Measurements from ENCODE around the gene IL1R1. TPM values are rescaled to one million over a fixed set of nuclear protein-coding genes. Genes with fewer than 3 reads are reported as not detected.
A peak's percentile ranks its signal among the peaks of the same experiment; 100 is the strongest.

Gene IL1R1
- total and polyA plus RNA-seq, 9 donors, result 7.3 to 13.3 (median 9.7) TPM

DNA sequence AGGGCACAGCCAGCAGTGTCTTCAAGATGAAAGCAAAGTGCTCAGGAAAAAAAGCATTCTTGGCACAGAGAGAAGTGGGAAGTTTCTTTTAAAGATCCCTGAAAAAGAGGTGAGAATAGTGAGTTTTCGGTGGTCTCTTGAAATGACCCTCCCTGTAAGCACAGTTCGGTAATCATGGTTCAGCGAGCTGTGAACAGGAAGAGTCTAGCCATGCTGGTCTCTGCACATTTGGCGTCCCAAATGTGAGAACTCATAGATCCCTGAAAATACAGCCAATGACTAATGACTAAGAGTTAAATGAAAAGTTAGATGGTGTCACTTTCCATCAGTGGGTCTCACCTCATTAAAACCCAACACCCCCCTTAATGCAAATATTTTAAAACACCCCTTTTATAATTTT lies 3.4 kb downstream of the IL1R1 start:
- H3K27ac ChIP-seq (ENCODE audit: low read length), result no peak overlapping the region
- H3K36me3 ChIP-seq (ENCODE audit: control insufficient read depth, insufficient read depth, low read length), result no peaks in the 10 kb centered on the region
- 95% methylated on average over 3 of the region's 4 CpGs for WGBS (ENCODE audit: insufficient coverage)
- no peak for DNase-seq
- peaks cover 7% of the 10 kb centered on the region for H3K9me3 ChIP-seq (replicated peaks; ENCODE audit: control insufficient read depth, low read depth, low read length)
- peaks cover 36% of the 10 kb centered on the region for H3K4me1 ChIP-seq (ENCODE audit: control insufficient read depth, insufficient read depth, low read length)
- H3K4me3 ChIP-seq (ENCODE audit: low read length), result no peak overlapping the region
- peaks cover 10% of the 10 kb centered on the region for H3K27me3 ChIP-seq (ENCODE audit: control insufficient read depth, insufficient read depth, low read length)

DNA sequence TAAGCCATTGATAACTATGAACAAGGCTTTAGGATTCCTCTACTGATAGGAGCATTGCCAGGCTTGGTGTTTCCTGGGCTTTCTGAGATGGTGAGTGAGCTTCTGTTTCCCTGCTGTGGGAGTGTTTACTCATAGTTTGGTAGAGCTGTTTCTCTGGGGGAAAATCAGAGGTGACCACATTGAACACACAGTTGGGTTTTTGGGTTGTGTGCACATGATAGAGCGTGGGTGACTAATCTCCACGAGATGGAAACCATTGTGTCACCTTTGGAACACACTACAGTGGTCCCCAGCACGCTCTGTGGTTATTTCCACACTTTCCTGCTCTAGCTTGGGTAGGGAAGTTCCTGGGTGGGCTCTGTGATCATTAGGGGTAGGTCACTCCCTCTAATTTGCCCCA lies 5.4 kb downstream of the IL1R1 start:
- H3K9me3 ChIP-seq (replicated peaks; ENCODE audit: control insufficient read depth, low read depth, low read length), result peaks cover 7% of the 10 kb centered on the region
- peaks cover 21% of the 10 kb centered on the region for H3K4me1 ChIP-seq (ENCODE audit: control insufficient read depth, insufficient read depth, low read length)
- H3K27me3 ChIP-seq (ENCODE audit: control insufficient read depth, insufficient read depth, low read length), result peaks cover 4% of the 10 kb centered on the region
- H3K4me3 ChIP-seq (ENCODE audit: low read length), result no peak overlapping the region
- no peak overlapping the region for H3K27ac ChIP-seq (ENCODE audit: low read length)
- no peak for DNase-seq
- no peaks in the 10 kb centered on the region for H3K36me3 ChIP-seq (ENCODE audit: control insufficient read depth, insufficient read depth, low read length)
- 93% methylated on average over 2 of the region's 3 CpGs for WGBS (ENCODE audit: insufficient coverage)

DNA sequence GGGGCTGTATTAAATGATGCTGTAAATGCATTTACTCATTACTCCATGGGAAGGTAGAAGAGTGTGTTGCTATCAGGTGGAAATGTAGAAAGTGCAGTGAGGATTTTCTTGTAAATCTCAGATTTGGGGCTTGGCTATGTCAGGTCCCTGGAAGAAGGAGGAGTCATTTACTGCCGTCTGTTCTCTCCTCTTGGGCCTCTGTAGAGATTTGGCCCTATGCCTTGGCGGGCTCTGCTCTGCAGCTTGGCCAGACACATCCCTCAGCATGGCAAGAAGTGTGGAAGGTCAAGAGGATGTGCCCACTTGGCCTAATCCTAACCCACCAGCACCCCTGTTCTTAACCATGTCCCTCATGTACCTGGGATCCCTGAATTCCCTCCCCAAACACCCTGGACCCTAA lies 6.7 kb downstream of the IL1R1 start:
- H3K27ac ChIP-seq (ENCODE audit: low read length), result peak overlapping the region; percentile 42
- peaks cover 9% of the 10 kb centered on the region for H3K4me1 ChIP-seq (ENCODE audit: control insufficient read depth, insufficient read depth, low read length)
- peaks cover 4% of the 10 kb centered on the region for H3K36me3 ChIP-seq (ENCODE audit: control insufficient read depth, insufficient read depth, low read length)
- H3K27me3 ChIP-seq (ENCODE audit: control insufficient read depth, insufficient read depth, low read length), result no peaks in the 10 kb centered on the region
- WGBS (ENCODE audit: insufficient coverage), result no CpG with 5 or more reads among the region's 2 CpGs
- no peak overlapping the region for H3K4me3 ChIP-seq (ENCODE audit: low read length)
- no peak for DNase-seq
- H3K9me3 ChIP-seq (replicated peaks; ENCODE audit: control insufficient read depth, low read depth, low read length), result peaks cover 7% of the 10 kb centered on the region

DNA sequence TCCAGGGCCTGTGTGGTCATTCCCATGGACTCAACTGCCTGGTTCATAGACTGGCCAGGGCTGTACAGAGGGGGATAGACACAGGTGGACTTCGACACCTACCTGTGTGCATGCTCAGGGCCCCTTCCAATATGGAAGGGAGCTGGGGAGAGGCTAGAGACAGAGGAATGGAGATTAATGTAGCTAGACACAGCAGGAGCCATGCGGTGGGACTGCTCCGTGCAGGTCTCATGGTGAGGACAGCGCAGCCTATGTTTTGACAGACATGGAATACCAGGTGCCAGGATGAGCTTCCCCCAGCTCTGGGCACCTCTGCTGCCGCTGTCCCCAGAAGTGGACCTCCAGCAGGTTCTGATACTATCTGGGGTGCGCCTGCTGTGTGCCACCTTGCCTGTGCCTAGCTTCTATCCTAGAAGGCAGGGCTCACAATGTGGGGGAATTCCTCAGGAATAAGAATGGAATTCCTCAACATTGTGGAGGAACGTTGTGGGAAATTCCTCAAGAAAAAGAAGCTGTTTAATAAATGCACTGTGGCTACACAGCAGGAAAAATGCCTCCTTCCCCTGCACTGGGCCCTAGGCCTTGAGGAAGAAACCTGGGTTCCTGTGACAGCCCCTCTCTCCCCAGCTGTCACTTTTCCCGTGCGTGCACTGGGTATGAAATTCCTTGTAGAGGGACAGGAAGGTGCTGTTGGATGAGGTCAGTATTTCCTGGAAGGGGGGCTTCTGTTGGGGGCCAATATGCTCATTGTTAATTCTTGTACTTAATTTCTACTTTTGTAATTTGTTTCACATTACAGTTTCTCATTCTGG lies 7.3 kb downstream of the IL1R1 start:
- Histone ChIP-seq H3K9me3 (replicated peaks; ENCODE audit: control insufficient read depth, low read depth, low read length) (peaks cover 7% of the 10 kb centered on the region), H3K27me3 (ENCODE audit: control insufficient read depth, insufficient read depth, low read length) (no peaks in the 10 kb centered on the region), H3K4me3 (ENCODE audit: low read length) (no peak overlapping the region), H3K36me3 (ENCODE audit: control insufficient read depth, insufficient read depth, low read length) (peaks cover 4% of the 10 kb centered on the region), H3K27ac (ENCODE audit: low read length) (peak overlapping the region; percentile 42), H3K4me1 (ENCODE audit: control insufficient read depth, insufficient read depth, low read length) (peaks cover 9% of the 10 kb centered on the region)
- 94% methylated on average over 5 of the region's 9 CpGs for WGBS (ENCODE audit: insufficient coverage)
- DNase-seq, result no peak

DNA sequence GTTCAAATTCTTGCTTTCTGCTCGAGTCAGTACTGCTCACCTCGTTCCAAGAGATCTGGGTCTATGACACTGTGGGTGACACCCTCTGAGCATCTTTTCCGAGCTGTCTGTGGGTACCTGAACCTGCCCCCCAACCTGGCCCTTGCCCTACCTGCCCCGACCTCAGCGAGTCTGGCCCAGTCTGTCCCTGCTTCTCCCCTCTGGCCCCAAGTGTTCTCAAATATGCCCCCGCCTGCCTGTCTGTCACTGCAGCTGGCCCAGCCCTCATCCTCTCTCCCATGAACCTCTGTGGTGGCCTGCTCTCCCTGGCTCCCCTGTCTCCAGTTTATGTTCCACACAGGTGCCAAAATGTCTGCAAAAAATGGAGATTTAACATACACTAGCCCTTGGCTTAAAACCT lies 11.8 kb downstream of the IL1R1 start:
- 96% methylated on average over 6 of the region's 6 CpGs for WGBS (ENCODE audit: insufficient coverage)
- DNase-seq, result no peak
- Histone ChIP-seq H3K27me3 (ENCODE audit: control insufficient read depth, insufficient read depth, low read length) (no peaks in the 10 kb centered on the region), H3K9me3 (replicated peaks; ENCODE audit: control insufficient read depth, low read depth, low read length) (peaks cover 2% of the 10 kb centered on the region), H3K4me3 (ENCODE audit: low read length) (no peak overlapping the region), H3K27ac (ENCODE audit: low read length) (no peak overlapping the region), H3K36me3 (ENCODE audit: control insufficient read depth, insufficient read depth, low read length) (peaks cover 7% of the 10 kb centered on the region), H3K4me1 (ENCODE audit: control insufficient read depth, insufficient read depth, low read length) (peaks cover 9% of the 10 kb centered on the region)

DNA sequence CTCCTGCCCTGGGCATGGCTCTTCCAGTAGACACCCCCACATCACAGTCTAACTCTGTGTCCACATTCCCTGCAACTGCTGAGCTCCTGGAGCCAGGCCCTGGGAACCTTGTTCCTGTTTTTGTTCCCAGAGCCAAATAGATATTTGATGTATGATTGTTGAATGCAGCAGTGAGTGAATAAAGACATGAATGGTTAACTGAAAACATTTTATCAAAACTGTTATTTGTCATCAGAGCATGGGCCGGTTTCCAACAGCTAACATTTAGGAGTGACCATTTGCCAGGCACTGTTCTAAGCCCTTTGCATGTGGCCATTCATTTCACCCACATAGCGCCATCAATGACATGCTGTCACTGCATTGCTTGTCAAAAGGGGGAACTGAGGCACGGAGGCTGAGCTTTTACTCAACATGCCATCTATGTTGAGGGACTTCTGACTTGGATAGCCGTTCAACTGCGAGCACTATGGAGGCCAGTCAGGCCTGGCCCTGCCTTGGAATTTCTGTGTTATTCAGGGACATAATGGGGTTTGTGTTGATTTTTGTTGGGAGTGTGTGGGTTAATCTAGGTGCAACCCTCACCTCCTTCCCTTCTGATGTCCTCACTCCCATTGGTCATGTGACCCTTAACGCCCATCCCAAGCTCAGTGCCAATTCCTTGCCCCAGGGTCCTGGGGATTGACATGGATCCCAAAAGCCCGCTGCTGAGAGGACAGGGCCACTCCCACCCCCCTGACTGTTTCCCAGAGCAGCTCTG lies 12.6 kb downstream of the IL1R1 start:
- DNase-seq, result no peak
- Histone ChIP-seq H3K27me3 (ENCODE audit: control insufficient read depth, insufficient read depth, low read length) (no peaks in the 10 kb centered on the region), H3K4me3 (ENCODE audit: low read length) (no peak overlapping the region), H3K27ac (ENCODE audit: low read length) (no peak overlapping the region), H3K4me1 (ENCODE audit: control insufficient read depth, insufficient read depth, low read length) (peaks cover 1% of the 10 kb centered on the region), H3K9me3 (replicated peaks; ENCODE audit: control insufficient read depth, low read depth, low read length) (no peaks in the 10 kb centered on the region), H3K36me3 (ENCODE audit: control insufficient read depth, insufficient read depth, low read length) (peaks cover 7% of the 10 kb centered on the region)
- WGBS (ENCODE audit: insufficient coverage), result 100% methylated on average over 3 of the region's 7 CpGs

DNA sequence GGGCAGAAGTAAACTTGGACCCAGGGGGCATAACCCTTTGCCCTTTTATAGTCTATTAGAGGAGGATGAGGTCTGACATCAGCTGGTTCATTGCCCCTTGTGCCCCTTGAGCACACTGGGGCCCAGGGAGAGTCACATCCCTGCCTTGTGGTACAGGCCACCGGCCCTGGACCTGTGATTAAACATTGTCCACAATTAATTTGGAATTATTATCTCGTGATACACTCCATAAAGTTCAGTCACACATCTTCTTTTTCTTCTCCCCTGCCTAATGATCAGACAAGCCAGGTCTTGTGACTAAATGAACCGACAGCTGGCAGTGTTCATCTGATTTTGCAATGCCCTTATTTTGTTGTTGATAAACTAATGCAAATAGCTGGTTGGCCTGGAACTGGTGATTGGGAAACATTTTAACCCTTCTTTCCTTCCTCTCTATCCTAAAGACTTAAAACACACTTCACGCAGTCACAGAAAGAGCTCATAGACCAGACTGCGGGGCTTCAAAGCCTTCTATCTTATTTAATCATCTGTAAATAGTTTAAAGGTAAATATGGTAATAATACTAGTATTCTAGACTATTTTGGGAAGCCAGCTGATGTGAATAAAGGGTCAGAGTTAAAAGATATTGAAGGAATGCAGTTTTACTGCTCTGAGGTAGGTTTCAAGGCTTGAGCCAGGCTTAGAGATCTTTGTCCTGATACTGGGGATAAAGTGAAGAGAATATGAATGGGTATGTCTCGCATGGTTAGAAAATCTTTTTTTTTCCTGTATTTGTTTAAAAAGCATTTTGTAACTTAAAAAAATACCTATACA lies 13.4 kb downstream of the IL1R1 start:
- Histone ChIP-seq H3K9me3 (replicated peaks; ENCODE audit: control insufficient read depth, low read depth, low read length) (no peaks in the 10 kb centered on the region), H3K4me3 (ENCODE audit: low read length) (no peak overlapping the region), H3K4me1 (ENCODE audit: control insufficient read depth, insufficient read depth, low read length) (no peaks in the 10 kb centered on the region), H3K36me3 (ENCODE audit: control insufficient read depth, insufficient read depth, low read length) (peaks cover 7% of the 10 kb centered on the region), H3K27ac (ENCODE audit: low read length) (no peak overlapping the region), H3K27me3 (ENCODE audit: control insufficient read depth, insufficient read depth, low read length) (no peaks in the 10 kb centered on the region)
- WGBS (ENCODE audit: insufficient coverage), result no CpG with 5 or more reads among the region's 6 CpGs
- DNase-seq, result no peak

DNA sequence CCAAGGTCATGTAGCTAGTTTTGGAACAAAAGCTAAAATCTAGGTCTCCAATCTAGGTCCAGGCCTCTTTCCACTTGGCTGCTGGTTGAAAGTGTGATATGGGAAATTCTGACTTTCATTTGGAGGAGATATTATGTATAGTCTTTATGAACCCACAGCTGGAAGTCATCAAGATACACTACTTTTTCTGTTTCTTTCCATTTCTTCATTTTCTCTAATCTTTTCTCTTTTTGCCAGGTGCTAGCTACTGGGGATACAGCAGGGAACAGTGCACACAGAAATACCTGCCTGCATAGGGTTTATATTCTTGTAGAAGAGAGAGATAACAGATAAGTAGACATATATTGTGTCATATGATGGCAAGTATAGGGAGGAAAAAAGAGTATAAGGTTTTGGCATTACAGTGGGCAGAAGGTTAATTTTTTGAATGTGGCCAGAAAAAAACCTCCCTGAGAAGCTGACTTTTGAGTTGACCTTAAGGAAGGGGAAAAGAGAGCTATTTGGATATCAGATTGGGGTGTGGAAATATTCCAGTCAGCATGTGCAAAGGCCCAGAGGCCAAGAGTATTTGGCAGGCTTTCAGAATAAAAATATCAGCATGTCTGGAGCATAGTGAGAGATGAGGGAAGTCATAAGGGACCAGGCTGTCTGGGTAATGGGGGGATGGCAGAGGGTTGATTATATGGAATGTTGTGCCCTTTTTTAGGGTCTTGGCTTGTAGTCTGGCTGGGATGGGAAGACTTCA lies 15.6 kb downstream of the IL1R1 start:
- no peak overlapping the region for H3K27ac ChIP-seq (ENCODE audit: low read length)
- no peak overlapping the region for H3K4me3 ChIP-seq (ENCODE audit: low read length)
- H3K27me3 ChIP-seq (ENCODE audit: control insufficient read depth, insufficient read depth, low read length), result no peaks in the 10 kb centered on the region
- peaks cover 7% of the 10 kb centered on the region for H3K36me3 ChIP-seq (ENCODE audit: control insufficient read depth, insufficient read depth, low read length)
- DNase-seq, result no peak
- no peaks in the 10 kb centered on the region for H3K4me1 ChIP-seq (ENCODE audit: control insufficient read depth, insufficient read depth, low read length)
- H3K9me3 ChIP-seq (replicated peaks; ENCODE audit: control insufficient read depth, low read depth, low read length), result no peaks in the 10 kb centered on the region

DNA sequence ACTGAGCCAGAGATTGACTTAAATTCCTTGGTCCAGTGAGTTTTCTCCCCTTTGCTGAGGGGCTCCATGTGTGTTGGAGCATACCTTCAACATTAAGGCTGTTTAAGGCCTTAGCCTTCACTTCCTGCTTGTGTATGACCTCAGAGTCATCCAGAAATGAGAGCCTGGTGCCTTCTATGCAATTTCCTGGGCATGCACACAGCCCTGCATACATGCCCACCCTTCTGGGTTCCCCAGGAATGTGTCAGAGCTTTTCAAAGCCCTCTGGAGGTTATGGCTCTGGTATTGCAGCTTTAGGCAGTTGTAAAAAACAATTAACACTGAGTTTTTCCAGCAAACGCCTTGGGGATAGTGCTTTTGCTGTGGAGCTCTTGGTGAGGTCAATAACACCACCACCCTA lies 16.7 kb downstream of the IL1R1 start:
- Histone ChIP-seq H3K4me3 (ENCODE audit: low read length) (no peak overlapping the region), H3K4me1 (ENCODE audit: control insufficient read depth, insufficient read depth, low read length) (no peaks in the 10 kb centered on the region), H3K36me3 (ENCODE audit: control insufficient read depth, insufficient read depth, low read length) (peaks cover 4% of the 10 kb centered on the region), H3K27me3 (ENCODE audit: control insufficient read depth, insufficient read depth, low read length) (no peaks in the 10 kb centered on the region), H3K9me3 (replicated peaks; ENCODE audit: control insufficient read depth, low read depth, low read length) (no peaks in the 10 kb centered on the region), H3K27ac (ENCODE audit: low read length) (no peak overlapping the region)
- WGBS (ENCODE audit: insufficient coverage), result no CpG with 5 or more reads among the region's 1 CpG
- DNase-seq, result no peak

All from muscle of leg (tissue), 11 donors.